Liver (tissue), 9 donors: Measurements from ENCODE around the gene FAM78A. TPM values are rescaled to one million over a fixed set of nuclear protein-coding genes. Genes with fewer than 3 reads are reported as not detected.

Source experiments
- DNase-seq: peaks from one replicate; pipeline ENCODE4 v3.0.0-alpha.2; 2017; ENCODE audit warnings: low spot score
- H3K27ac ChIP-seq, 2 donors: one replicate each; pipeline ENCODE4 v1.7.0; 2013; ENCODE audit warnings: inconsistent platforms in 2 of 2, low read length in 2 of 2, control low read depth in 1 of 2, low read depth in 1 of 2, mild to moderate bottlenecking in 1 of 2
- H3K27me3 ChIP-seq, 4 donors: one replicate each; pipeline versions ENCODE4 v1.6.1 to v1.7.0; 2013; ENCODE audit warnings: low read length in 3 of 4, inconsistent platforms in 1 of 4, mild to moderate bottlenecking in 1 of 4, moderate library complexity in 1 of 4; ENCODE audit not compliant: control insufficient read depth in 4 of 4, insufficient read depth in 4 of 4
- H3K36me3 ChIP-seq, 4 donors: one replicate each; pipeline versions ENCODE4 v1.6.1 to v1.7.0; 2013; ENCODE audit warnings: low read length in 3 of 4, mild to moderate bottlenecking in 3 of 4, low read depth in 1 of 4, moderate library complexity in 1 of 4; ENCODE audit not compliant: control insufficient read depth in 4 of 4, insufficient read depth in 3 of 4
- H3K4me1 ChIP-seq, 4 donors: one replicate each; pipeline versions ENCODE4 v1.6.1 to v1.7.0; 2013; ENCODE audit warnings: low read length in 3 of 4, mild to moderate bottlenecking in 3 of 4, moderate library complexity in 1 of 4; ENCODE audit not compliant: control insufficient read depth in 4 of 4, insufficient read depth in 4 of 4
- H3K4me3 ChIP-seq, 3 donors: one replicate each; pipeline versions ENCODE4 v1.6.1 to v1.7.0; 2013; ENCODE audit warnings: low read length in 3 of 3, control low read depth in 1 of 3, low read depth in 1 of 3, mild to moderate bottlenecking in 1 of 3
- H3K9ac ChIP-seq, 2 donors: one replicate each; pipeline ENCODE4 v1.7.0; 2013; ENCODE audit warnings: low read length in 2 of 2, mild to moderate bottlenecking in 2 of 2, moderate library complexity in 2 of 2, control low read depth in 1 of 2, low read depth in 1 of 2
- H3K9me3 ChIP-seq, 4 donors: one replicate each; pipeline versions ENCODE4 v1.6.1 to v1.7.0; 2013; ENCODE audit warnings: low read length in 3 of 4; ENCODE audit not compliant: control insufficient read depth in 4 of 4
- CTCF ChIP-seq: fragments of 150-350 bp; IDR thresholded peaks from 2 replicates; pipeline ENCODE4 v1.5.1; 2017; ENCODE audit warnings: improper control_type of control experiment, low read depth, low read length; ENCODE audit not compliant: missing input control
- EGR1 ChIP-seq, 2 donors: IDR thresholded peaks; 2 replicates each; pipeline ENCODE4 v1.6.1; 2016 to 2018; ENCODE audit warnings: antibody characterized with exemption in 2 of 2, low read depth in 2 of 2
- FOXA1 ChIP-seq: IDR thresholded peaks from 2 replicates; pipeline ENCODE4 v1.6.1; 2016; ENCODE audit warnings: antibody characterized with exemption
- FOXA2 ChIP-seq: IDR thresholded peaks from 2 replicates; pipeline ENCODE4 v1.6.1; 2016; ENCODE audit warnings: antibody characterized with exemption
- GABPA ChIP-seq, 2 donors: IDR thresholded peaks in 1 of 2; conservative IDR thresholded peaks in 1 of 2; 2 replicates each; pipeline ENCODE4 v1.6.1; 2016; ENCODE audit warnings: antibody characterized with exemption in 2 of 2, mild to moderate bottlenecking in 1 of 2, moderate library complexity in 1 of 2
- HNF4A ChIP-seq, 2 donors: conservative IDR thresholded peaks; 2 replicates each; pipeline ENCODE4 v1.6.1; 2016; ENCODE audit warnings: antibody characterized with exemption in 2 of 2, mild to moderate bottlenecking in 2 of 2
- HNF4G ChIP-seq: IDR thresholded peaks from 2 replicates; pipeline ENCODE4 v1.6.1; 2016; ENCODE audit warnings: antibody characterized with exemption
- NR2F2 ChIP-seq: IDR thresholded peaks from 2 replicates; pipeline ENCODE4 v1.6.1; 2016; ENCODE audit warnings: antibody characterized with exemption
- RAD21 ChIP-seq, 2 donors: IDR thresholded peaks; 2 replicates each; pipeline ENCODE4 v1.6.1; 2016; ENCODE audit warnings: antibody characterized with exemption in 2 of 2, mild to moderate bottlenecking in 2 of 2
- REST ChIP-seq: IDR thresholded peaks from 2 replicates; pipeline ENCODE4 v1.6.1; 2016; ENCODE audit warnings: antibody characterized with exemption, mild to moderate bottlenecking
- RXRA ChIP-seq, 2 donors: IDR thresholded peaks; 2 replicates each; pipeline ENCODE4 v1.6.1; 2017 to 2018; ENCODE audit warnings: antibody characterized with exemption in 2 of 2, mild to moderate bottlenecking in 1 of 2
- SP1 ChIP-seq: IDR thresholded peaks from 2 replicates; pipeline ENCODE4 v1.6.1; 2018; ENCODE audit warnings: antibody characterized with exemption, mild to moderate bottlenecking
- TAF1 ChIP-seq: conservative IDR thresholded peaks from 2 replicates; pipeline ENCODE4 v1.6.1; 2016; ENCODE audit warnings: antibody characterized with exemption, mild to moderate bottlenecking
- YY1 ChIP-seq: IDR thresholded peaks from 2 replicates; pipeline ENCODE4 v1.6.1; 2016; ENCODE audit warnings: antibody characterized with exemption, mild to moderate bottlenecking
- WGBS: extraction: QIAGEN DNeasy Blood & Tissue Kit; methylation state at CpG from one replicate; pipeline ENCODE4 v1.1.7; 2013; 5-methylcytosine and 5-hydroxymethylcytosine counted together
- polyA plus RNA-seq, 2 donors: library from polyadenylated mRNA; stranded (reverse) in 1 of 2; unstranded in 1 of 2; fragments of 200-250 nt in 1 of 2; fragments of >200 nt in 1 of 2; fragmentation: Nextera tagmentation in 1 of 2; extraction: Ambion mirVana in 1 of 2; gene quantifications; one replicate each; pipeline versions ENCODE4 v1.2.1 to v1.2.3, GENCODE V29; 2013 to 2015
- total RNA-seq, 2 donors: library from RNA; depleted of rRNA; stranded (reverse); fragments of >200 nt; gene quantifications; one replicate each; pipeline ENCODE4 v1.2.3, GENCODE V29; 2014
- TF ChIP-seq, protein P1 (sequence below): IDR thresholded peaks from 2 replicates; pipeline ENCODE4 v1.6.1; 2016; ENCODE audit warnings: antibody characterized with exemption
- TF ChIP-seq, protein P2 (sequence below): IDR thresholded peaks from 2 replicates; pipeline ENCODE4 v1.6.1; 2016; ENCODE audit warnings: antibody characterized with exemption
- TF ChIP-seq, protein P3 (sequence below): IDR thresholded peaks from 2 replicates; pipeline ENCODE4 v1.6.1; 2016; ENCODE audit warnings: antibody characterized with exemption
- donor health status: healthy.
- donor health status: healthy.
- donor health status: healthy.
- donor health status: healthy.
- donor health status: healthy.

FAM78A gene
- total and polyA plus RNA-seq, 4 donors, result 0.25 to 6.6 (median 1.7) TPM

DNA sequence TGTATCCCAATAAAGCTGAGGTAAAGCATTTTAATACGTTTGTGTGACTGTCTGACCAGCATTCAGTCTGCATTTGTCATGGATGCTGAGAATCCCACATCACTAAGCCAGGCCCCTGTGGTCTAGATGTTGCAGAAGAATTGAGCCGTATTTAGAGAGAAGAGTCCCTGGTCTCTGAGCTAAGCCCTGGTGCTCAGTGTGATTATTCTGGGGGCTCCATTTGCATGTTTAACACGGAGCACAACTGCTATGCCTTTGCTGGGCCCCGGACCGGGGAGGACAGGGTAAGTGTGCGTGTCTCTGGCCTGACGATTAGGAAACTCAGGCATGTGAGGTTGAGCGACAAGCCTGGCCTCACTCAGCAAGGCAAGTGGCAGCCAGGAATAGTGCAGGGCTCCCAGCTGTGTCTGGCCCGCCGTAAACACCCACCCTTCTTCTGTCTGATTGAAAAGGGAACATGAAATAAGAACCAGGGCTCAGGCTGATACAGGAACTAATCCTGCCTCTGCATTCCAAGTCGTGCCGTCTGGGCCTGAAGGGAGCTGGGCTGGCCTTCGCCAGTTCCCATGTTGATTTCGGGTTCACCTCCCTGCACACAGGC, 22.3 kb downstream of the FAM78A start (continued):
- TF ChIP-seq, protein P1, sequence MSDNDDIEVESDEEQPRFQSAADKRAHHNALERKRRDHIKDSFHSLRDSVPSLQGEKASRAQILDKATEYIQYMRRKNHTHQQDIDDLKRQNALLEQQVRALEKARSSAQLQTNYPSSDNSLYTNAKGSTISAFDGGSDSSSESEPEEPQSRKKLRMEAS, result no peak
- no peak for TF ChIP-seq FOXA2
- no peak for TF ChIP-seq NR2F2
- TF ChIP-seq FOXA1, result no peak
- no peak for TF ChIP-seq CTCF
- TF ChIP-seq EGR1 (IDR thresholded peaks at IDR 0.05; ENCODE audit: low read depth in 2 of 2), result no peak

DNA sequence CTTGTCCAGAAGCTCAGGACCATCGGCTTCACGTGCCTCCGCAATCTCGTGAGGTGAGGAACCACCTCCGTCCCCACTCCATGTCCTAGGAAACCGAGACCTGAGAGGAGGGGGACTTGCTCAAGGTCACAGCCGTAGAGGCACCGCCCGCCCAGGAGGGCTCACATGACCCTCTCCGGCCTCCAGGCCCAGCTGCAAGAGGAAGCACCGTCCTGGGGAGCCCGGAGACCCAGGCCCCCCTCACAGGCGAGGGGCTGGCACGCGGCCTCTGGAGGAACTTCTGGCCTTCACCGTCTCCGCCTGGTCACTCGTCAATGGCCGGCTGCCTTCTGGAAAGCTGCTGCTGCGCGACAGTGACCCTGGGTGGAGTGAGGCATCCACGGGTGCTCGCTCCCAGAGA, 24.2 kb downstream of the FAM78A start:
- Histone ChIP-seq H3K36me3 (no peaks in the 10 kb centered on the region), H3K4me1 (peaks cover 0 to 7% (median 2%) of the 10 kb centered on the region in 4 donors), H3K27me3 (no peaks in the 10 kb centered on the region), H3K9ac (no peak overlapping the region), H3K4me3 (no peak overlapping the region), H3K9me3 (no peaks in the 10 kb centered on the region), H3K27ac (no peak overlapping the region)
- TF ChIP-seq REST (no peak), FOXA2 (no peak), FOXA1 (no peak), HNF4G (no peak), RAD21 (IDR thresholded peaks at IDR 0.05) (no peak), SP1 (no peak), NR2F2 (no peak), YY1 (no peak), CTCF (no peak), TAF1 (no peak), RXRA (IDR thresholded peaks at IDR 0.05) (no peak), GABPA (IDR thresholded peaks at IDR 0.05 in 1 of 2, conservative IDR thresholded peaks at IDR 0.05 in 1 of 2) (no peak), HNF4A (conservative IDR thresholded peaks at IDR 0.05) (no peak), EGR1 (IDR thresholded peaks at IDR 0.05; ENCODE audit: low read depth in 2 of 2) (no peak)
- TF ChIP-seq, protein P2, sequence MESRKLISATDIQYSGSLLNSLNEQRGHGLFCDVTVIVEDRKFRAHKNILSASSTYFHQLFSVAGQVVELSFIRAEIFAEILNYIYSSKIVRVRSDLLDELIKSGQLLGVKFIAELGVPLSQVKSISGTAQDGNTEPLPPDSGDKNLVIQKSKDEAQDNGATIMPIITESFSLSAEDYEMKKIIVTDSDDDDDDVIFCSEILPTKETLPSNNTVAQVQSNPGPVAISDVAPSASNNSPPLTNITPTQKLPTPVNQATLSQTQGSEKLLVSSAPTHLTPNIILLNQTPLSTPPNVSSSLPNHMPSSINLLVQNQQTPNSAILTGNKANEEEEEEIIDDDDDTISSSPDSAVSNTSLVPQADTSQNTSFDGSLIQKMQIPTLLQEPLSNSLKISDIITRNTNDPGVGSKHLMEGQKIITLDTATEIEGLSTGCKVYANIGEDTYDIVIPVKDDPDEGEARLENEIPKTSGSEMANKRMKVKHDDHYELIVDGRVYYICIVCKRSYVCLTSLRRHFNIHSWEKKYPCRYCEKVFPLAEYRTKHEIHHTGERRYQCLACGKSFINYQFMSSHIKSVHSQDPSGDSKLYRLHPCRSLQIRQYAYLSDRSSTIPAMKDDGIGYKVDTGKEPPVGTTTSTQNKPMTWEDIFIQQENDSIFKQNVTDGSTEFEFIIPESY, result no peak
- TF ChIP-seq, protein P3, sequence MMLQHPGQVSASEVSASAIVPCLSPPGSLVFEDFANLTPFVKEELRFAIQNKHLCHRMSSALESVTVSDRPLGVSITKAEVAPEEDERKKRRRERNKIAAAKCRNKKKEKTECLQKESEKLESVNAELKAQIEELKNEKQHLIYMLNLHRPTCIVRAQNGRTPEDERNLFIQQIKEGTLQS, result no peak
- TF ChIP-seq, protein P1, result no peak
- WGBS, result 85% methylated on average over 23 of the region's 23 CpGs
- DNase-seq, result no peak
